Measurements from ENCODE around the gene NEGR1.

Gene NEGR1

GRCh38 chr1:71828431-71829012 is 453.8 kb downstream of the NEGR1 start:
- no peak overlapping the region for H3K4me3 ChIP-seq (ENCODE audit: low read length)
- DNase-seq (ENCODE audit: low read depth) = no peak
- no peak for TF ChIP-seq CTCF (IDR thresholded peaks at IDR 0.05; ENCODE audit: insufficient read depth, low read depth, low read length, missing control alignments)

- DNase-seq (ENCODE audit: low read depth) = no peak
- TF ChIP-seq CTCF (IDR thresholded peaks at IDR 0.05; ENCODE audit: insufficient read depth, low read depth, low read length, missing control alignments) = no peak
- no peak overlapping the region for H3K4me3 ChIP-seq (ENCODE audit: low read length)
These were observed 458.5 kb downstream of the NEGR1 start for GRCh38 chr1:71823708-71824305.

DNA sequence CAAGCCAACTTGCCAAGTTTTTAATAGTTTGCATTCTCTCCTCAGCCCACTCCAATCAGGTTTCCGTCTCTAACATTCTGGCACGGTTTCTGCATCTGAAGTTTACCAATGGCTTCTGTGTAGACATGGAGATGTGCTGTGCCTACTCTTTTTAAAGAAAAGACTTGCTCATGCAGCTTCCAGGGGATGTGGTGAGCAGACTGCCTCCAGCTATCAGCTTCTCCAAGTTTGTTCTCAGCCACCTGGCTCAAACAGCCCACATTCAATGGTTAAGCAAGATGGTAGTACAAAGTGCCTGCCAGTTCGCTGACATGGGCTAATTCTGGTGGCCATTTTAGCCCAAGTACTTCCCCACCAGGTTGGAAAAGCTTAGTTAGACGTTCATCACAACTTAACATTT is 465.3 kb downstream of the NEGR1 start:
- DNase-seq (ENCODE audit: low read depth) = no peak
- no peak overlapping the region for H3K4me3 ChIP-seq (ENCODE audit: low read length)
- no peak for TF ChIP-seq CTCF (IDR thresholded peaks at IDR 0.05; ENCODE audit: insufficient read depth, low read depth, low read length, missing control alignments)

- no peak for DNase-seq (ENCODE audit: low read depth)
- TF ChIP-seq CTCF (IDR thresholded peaks at IDR 0.05; ENCODE audit: insufficient read depth, low read depth, low read length, missing control alignments) = no peak
- H3K4me3 ChIP-seq (ENCODE audit: low read length) = no peak overlapping the region
These were observed 473.3 kb downstream of the NEGR1 start for GRCh38 chr1:71809085-71809484.

- no peak for TF ChIP-seq CTCF (IDR thresholded peaks at IDR 0.05; ENCODE audit: insufficient read depth, low read depth, low read length, missing control alignments)
These were observed 478.2 kb downstream of the NEGR1 start for GRCh38 chr1:71804140-71804539.

GRCh38 chr1:71796006-71796405 is 486.3 kb downstream of the NEGR1 start:
- peak; percentile 31 for DNase-seq (ENCODE audit: low read depth)
- TF ChIP-seq CTCF (IDR thresholded peaks at IDR 0.05; ENCODE audit: insufficient read depth, low read depth, low read length, missing control alignments) = peak; percentile 39
- no peak overlapping the region for H3K4me3 ChIP-seq (ENCODE audit: low read length)

More at GRCh38 chr1:71804140-71804539, 478.2 kb downstream of the NEGR1 start:
- H3K4me3 ChIP-seq (ENCODE audit: low read length) = no peak overlapping the region
- no peak for DNase-seq (ENCODE audit: low read depth)

GRCh38 chr1:71792264-71792663 is 490.1 kb downstream of the NEGR1 start:
- DNase-seq (ENCODE audit: low read depth) = no peak
- TF ChIP-seq CTCF (IDR thresholded peaks at IDR 0.05; ENCODE audit: insufficient read depth, low read depth, low read length, missing control alignments) = no peak
- no peak overlapping the region for H3K4me3 ChIP-seq (ENCODE audit: low read length)
